ENCODE data around the gene TMC5. TPM values are rescaled to one million over a fixed set of nuclear protein-coding genes. Genes with fewer than 3 reads are reported as not detected.

The TMC5 gene
- total and polyA plus RNA-seq, 2 of the 13 experiments (the other 11 are each of a cell fraction or from before 2014, with no cell fraction given): 0.09 to 0.41 TPM

- Histone ChIP-seq H3K4me1 (ENCODE audit: insufficient read depth, low read length) (peaks cover 14% of the 10 kb centered on the region), H3K27me3 (ENCODE audit: control insufficient read depth in 1 of 2, insufficient read depth in 2 of 2, low read length in 2 of 2) (no peaks in the 10 kb centered on the region), H3K9me3 (ENCODE audit: low read length) (no peaks in the 10 kb centered on the region), H3K9ac (ENCODE audit: insufficient read depth, low read depth, low read length) (no peak overlapping the region), H2AFZ (ENCODE audit: low read length) (no peak overlapping the region), H3K79me2 (ENCODE audit: insufficient read depth, low read length) (no peaks in the 10 kb centered on the region), H3K4me3 (replicated peaks in 1 of 3; ENCODE audit: insufficient read depth in 1 of 3, low read depth in 2 of 3, low read length in 3 of 3) (no peak overlapping the region), H3K27ac (ENCODE audit: extremely low read length, insufficient read depth, low read length) (no peak overlapping the region), H3K4me2 (ENCODE audit: low read depth, low read length) (no peak overlapping the region), H4K20me1 (ENCODE audit: insufficient read depth, low read length) (no peaks in the 10 kb centered on the region), H3K36me3 (replicated peaks in 1 of 2; ENCODE audit: control insufficient read depth in 1 of 2, insufficient read depth in 2 of 2, low read length in 2 of 2) (no peaks in the 10 kb centered on the region)
- intact Hi-C loops (cut with micrococcal nuclease; ENCODE audit: unreplicated experiment) (loop anchor here (5.0 kb wide), 1 partner anchor 101 kb away; no protein-coding TSS in a partner anchor), in situ Hi-C loops (cut with HindIII; ENCODE audit: extremely low pct_ligation_motif_present, low pct_unique_long_range_greater_than_20kb) (loop anchor here (5.0 kb wide), 1 partner anchor 116 kb away; no protein-coding TSS in a partner anchor)
- ATAC-seq (no peak), FAIRE-seq (no peak), DNase-seq (ENCODE audit: low spot score) (no peak)
- no TSS peak for BruUV-seq (replicated peaks)
- ChIA-PET POLR2A (no interaction called here), CTCF (ENCODE audit: low intra/inter-chr PET ratio, low total read pairs) (no interaction called here)
- no peak for TF ChIP-seq UBTF (CRISPR knock-in tag; IDR thresholded peaks at IDR 0.05)
- no peak for TF ChIP-seq ATF6 (CRISPR knock-in tag; conservative IDR thresholded peaks at IDR 0.05)
- no peak for TF ChIP-seq KIAA2018 (CRISPR knock-in tag; IDR thresholded peaks at IDR 0.05; ENCODE audit: borderline replicate concordance)
- TF ChIP-seq SYNCRIP (IDR thresholded peaks at IDR 0.05; ENCODE audit: insufficient read depth, low read depth, low read length): no peak
- TF ChIP-seq HNF4A (CRISPR knock-in tag; IDR thresholded peaks at IDR 0.05): no peak
- TF ChIP-seq BRCA1 (CRISPR knock-in tag; IDR thresholded peaks at IDR 0.05): no peak
- TF ChIP-seq SPEN (CRISPR knock-in tag; IDR thresholded peaks at IDR 0.05; ENCODE audit: low read depth): no peak
- TF ChIP-seq FOSL1 (CRISPR knock-in tag; IDR thresholded peaks at IDR 0.05; ENCODE audit: borderline replicate concordance): no peak
- TF ChIP-seq JUND (CRISPR knock-in tag; IDR thresholded peaks at IDR 0.05): no peak
- TF ChIP-seq SMARCE1 (IDR thresholded peaks at IDR 0.05; ENCODE audit: borderline replicate concordance): no peak
- no peak for TF ChIP-seq TCF12 (IDR thresholded peaks at IDR 0.05)
- TF ChIP-seq TCF12 (CRISPR knock-in tag; IDR thresholded peaks at IDR 0.05): no peak
- TF ChIP-seq NCOA5 (CRISPR knock-in tag; IDR thresholded peaks at IDR 0.05): no peak
- 0% methylated on average over 1 of the region's 1 CpG for WGBS (ENCODE audit: low lambda C conversion rate)
These were observed 31.2 kb upstream of the TMC5 start for GRCh38 chr16:19386525-19386924.
